HG03571 (cell line): ENCODE data around the gene SAP25.
"Not testable (repeated sequence)": the region's sequence is repeated elsewhere in the genome, so short reads cannot be mapped to it uniquely, and the experiment has no call there.

Experiments
- ATAC-seq: cut with Tn5 transposase; IDR thresholded peaks from one replicate; pipeline ENCODE4 v1.9.1; 2021; ENCODE audit not compliant: unreplicated experiment

SAP25 gene

DNA sequence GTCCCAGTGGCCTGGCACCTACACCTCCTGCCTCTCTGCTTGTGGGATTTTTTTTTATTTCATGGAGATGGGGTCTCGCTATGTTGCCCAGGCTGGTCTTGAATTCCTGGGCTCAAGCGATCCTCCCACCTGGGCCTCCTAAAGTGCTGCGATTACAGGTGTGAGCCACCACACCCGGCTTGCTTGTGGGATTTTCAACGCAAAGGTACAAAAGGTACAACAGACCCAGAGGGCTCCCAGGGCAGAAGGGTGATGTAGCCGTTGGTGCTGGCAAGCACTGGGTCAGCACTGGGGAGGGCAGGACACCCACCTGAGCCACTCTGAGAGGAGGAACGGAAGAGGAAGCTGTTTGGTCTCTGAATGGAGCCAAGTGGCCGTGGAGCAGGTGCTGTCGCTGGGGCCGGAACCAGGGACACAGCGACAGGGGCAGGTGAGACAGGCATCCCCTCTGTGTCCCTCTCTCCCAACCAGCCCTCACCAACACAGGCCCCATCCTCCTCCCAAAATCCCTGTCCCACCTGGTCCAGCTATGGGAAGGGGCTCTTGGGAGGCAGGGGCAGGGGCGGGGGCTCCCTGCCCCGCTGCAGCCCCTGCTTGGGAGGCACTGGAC lies 2.8 kb upstream of the SAP25 start:
- ATAC-seq: no peak

DNA sequence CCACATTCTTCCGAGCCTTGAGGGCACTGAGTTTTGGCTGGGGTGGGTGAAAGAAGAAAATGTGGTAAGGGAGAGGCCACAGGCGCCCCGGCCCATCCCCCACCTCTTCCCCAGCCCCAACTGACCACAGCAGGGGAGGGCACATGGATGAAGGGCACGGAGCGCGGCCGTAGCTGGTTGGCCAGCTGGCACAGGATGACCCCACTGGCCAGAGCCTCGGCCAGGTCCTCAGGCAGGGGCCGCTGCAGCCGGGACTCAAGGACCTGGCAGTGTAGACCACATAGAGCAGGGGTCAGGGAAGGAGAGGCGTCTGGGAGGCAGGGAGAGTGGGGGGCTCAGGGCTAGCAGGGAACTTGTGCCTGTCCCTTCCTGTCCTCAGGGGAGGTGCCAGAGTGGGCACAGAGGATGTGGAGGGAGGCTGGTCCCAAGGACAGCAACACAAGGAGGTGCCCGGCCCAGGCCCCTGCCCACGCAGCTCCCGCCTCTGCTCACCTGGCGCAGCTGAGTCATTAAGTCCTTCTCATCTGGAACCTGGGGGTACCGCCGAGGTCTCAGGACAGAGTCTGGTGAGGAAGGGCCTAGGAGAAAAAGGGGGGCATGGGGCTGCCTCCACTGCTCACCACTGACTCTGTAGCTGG lies 2.2 kb upstream of the SAP25 start:
- ATAC-seq: no peak

DNA sequence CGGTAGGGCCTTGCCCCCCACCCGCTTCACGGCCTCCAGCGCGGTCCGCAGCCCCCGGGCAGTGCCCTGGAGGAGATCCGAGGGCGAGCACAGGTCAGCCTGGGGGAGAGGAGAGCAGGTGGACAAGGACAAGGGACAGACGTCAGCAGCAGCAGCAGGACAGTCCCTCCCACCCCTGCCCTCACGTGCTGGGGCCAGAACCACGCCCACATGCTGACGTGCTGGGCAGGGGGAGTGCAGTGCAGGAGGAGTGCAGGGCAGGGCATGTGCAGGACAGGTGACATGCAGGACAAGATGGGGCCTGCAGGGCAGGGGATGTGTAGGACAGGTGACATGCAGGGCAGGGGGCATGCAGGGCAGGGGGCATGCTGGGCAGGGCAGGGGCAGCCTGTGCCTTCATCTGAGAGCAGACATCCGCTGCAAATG lies 1.5 kb upstream of the SAP25 start:
- no peak for ATAC-seq

DNA sequence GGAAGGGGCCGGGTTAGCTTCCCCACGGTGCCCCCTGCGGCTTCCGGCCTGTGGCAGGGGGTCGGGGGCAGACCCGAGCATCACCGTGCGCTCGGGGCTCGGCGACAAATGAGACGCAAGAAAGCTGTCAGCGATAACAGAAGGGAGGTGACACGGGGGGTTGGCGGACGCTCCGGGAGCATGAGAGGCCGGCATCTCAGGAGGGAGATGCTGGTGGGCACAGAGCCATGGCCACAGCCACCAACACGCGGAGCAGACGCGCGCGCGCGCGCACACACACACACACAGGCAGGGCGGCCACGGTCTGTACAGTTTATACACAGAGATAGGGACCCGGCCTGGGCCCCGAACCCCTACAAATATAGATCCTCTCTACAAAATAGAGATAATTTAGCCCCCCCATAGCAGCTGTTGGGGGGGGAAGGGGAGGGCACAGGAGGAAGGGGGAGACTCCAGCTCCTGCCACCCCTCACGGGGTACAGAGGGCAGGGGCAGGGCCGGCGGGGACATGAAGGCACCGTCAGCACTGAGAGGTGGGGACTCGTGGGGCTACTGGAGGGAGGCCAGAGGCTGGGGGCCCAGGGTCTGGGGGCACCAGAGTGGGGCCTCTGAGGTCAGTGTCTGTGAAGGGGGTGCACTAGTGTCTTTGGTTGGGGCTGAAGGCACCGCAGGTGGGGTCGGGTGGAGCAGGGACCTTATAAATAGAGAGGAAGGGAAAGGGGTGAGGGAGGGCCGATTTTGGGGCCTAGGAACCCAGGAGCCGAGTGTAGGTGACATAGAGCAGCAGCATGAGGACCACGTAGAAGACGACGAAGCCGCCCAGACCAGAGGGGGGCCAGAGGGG lies 884 bp upstream of the SAP25 start:
- no peak for ATAC-seq

DNA sequence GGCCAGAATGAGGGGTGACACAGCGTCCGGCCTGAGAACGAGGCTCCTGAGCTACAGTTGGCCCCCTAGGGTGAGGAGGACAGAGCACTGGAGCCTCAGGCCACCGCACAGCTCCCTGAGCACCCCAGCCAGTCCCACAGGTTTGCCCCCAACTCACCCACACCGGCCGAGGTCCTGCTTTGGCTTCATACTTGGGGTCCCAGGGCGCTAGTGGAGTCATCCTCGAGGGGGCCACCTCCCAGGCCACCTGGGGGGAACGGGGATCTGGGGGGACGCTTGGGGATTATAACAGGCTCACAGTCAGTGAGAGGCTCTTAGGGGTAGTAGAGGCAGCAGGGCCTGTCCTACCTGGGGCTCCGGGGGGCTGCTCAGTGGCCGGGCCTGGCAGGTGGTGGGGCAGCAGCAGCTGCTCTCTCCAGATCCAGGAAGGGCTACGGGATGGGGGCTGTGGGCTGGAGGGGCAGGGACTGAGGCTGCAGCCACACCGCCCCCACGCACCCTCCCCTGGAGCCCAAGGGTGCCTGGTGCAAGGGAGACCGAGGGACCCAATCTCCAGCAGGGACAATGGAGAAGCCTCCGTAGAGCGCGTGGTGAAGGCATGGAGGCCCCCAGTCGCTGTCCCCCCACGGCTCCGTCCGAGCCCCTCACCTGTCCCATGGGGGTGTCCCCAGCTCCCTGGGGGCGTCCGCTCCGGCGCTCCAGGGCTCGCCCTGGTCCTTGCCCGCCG lies 588 bp downstream of the SAP25 start:
- no peak for ATAC-seq

DNA sequence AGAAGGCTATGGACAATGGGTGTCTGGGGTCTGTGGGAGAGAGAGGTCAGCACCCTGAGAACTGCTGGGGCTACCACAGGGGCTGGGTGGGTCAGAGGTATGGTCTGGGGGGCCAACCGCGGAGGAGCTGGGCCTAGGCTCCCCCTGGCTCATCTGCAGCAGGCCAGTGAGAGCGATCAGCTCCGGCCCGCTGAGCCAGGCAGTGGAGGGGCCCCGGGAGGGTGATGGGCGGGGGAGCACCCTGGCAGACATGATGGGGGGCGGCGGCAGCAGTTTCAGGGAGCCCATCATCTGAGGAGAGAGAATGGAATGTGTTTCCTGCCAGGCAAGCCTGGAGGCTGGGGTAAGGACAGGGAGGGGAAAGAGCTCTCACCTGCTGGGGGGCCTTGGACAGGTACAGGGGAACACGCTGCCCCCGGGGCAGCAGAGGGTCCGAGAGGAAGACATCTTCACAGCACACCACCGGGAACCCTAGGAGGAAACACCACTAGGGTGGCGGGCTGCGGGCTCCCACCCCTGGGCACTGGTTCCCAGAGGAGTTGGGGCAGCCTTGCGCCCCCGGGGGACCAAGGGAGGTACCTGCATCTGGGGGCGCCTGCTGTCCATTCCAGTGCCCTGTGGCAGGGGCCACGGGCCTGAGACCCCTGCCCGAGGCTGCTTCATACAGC lies 1.3 kb downstream of the SAP25 start:
- no peak for ATAC-seq

DNA sequence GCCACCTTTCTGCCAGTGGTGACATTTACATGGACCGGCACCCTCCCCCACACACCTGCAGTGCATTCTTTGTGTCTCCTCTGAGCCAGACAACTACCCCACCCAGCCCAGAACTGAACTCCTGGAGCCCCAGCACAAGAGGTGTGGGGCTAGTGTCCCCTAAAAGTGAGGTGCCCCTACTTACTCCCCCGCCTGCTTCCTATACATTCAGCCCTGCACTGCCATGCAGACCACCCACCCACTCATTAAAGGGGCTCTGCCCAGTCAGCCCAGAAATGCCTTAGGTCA lies 1.9 kb downstream of the SAP25 start:
- no peak for ATAC-seq

DNA sequence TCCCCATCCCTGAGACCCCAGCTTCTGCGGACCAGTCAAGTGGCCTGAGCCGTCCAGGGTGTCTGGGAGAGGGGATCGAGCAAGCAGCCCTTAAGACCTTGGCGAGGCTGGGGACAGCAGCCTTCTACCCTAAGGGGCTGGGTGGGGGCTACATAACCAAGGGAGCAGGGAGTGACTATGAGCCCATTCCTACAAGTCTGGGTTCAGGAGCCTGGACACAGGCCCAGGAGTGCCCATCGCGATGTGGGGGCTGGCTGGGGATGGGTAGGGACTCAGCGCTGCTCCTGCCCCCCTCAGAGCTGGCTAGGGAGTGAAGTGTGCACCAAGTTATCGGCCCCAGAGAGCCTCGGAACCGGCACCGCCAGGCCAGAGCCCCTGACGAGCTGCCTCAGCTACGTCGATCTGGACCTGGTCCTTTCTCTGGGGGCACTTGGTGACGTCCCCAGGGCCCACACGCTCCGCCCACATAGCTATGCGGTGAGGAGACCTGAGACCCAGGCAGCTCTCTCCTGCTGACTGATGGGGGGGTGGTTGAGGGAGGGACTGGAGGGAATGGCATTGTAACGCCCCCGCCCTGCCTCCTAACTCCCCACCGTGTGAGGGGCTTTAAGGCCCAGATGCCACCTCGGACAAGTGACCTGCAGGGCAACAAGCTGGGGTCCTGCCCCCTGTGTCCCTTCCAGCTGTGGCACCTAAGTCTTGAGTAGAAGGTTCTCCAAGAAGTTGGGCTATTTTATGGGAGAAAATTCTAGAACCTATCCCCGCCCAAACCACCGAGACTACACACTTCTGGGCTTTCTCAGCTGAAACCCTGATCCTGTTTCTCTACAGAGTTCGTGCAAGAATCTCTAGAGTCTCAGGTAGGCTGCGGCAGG lies 2.5 kb downstream of the SAP25 start:
- ATAC-seq: no peak

DNA sequence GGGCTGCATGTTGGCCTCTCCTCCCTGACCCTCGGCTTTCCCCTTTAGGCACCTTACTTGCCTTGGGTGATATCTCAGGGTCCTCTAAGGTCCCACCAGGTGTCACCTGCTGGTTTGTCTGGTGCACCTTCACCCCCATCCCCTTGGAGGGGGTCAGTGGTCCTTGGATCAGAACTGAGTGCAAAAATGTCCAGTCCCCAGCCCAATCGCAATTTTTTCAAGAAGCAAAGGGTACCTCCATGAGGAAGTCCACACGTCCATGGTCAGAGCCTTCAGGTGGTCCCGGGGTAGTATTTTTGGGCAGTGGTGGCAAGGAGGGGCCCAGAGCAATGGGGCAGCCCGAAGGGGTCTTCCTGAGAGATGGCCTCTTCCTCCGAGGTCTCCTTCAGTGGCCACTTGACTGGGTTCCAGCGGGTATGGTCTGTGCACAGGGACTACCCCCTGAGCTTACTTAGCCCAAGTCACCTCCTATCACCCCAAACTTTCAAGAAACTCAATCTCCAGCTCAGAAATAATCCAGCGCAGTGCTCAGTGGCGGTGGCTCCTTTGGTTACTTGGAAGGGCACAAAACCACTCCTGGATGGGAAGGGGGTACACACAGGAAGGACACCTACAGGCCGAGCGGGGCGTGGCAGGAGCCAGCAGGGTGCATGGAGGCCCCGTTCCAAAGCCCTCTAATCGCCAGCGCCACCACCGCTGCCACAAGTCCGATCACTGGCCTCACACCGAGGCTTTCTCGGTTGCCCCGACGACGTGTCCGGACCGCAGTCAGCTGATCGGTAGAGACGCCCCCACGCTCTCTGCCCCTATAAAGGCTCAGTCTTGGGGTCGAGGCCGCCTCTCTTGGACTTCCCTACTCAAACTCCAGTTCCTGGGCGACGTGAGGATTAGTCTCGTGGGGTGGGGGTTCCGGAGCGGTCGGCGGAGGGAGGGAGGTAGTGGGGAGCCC lies 4.5 kb downstream of the SAP25 start:
- ATAC-seq: no peak

DNA sequence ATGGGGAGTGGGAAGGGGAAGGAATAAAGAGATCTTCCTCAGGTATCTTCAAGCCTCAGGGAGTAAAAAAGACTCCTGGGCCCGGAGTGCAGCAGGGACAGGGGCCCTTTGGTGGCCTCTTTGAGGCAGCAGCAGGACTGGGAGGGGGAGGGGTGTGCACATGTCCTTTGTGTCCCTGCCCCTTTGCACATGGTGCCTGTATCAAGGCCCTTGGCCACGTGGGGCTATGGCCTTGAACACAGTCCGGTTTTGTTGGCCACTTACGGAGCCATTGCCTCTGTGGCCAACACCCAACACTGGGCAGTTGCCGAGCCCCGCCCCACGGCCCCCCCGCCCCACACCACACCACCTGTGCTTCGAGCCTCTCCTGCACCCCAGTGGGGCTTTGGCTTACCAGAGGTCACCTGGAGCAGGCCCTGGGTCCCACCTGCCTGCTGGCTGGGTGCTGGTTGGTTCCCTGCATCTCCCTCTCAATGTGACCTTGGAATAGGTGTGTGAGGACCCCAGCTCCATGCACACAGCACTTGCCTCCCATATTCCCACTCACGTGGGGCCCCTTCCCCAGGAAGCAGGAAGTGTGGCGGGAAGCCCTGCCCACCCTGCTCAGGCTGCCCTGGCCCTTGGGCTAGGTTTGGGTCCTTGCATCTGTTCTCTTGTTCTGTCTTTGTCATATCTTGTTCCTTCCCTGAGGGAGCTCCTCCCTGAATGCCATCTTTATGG lies 5.4 kb downstream of the SAP25 start:
- ATAC-seq: no peak

DNA sequence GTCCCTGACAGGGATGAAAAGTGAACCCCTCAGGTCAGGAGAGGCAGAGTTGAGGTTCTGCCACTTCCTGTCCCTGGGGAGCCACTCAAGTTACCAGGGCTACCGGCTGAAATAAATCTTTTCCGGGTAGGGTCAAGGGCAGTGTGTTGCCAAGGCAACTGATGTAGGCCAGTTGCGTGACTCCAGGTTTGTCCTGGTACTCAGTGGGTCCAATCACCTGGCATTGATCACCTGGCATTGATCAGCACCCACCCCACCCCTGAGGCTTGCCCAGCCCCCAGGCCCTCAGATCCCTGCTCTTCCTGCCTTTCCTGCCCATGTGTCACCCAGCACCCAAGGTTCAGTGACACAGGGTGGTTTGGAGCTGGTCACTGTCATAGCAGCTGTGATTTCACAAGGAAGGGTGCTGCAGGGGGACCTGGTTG lies 5.9 kb downstream of the SAP25 start:
- no peak for ATAC-seq

DNA sequence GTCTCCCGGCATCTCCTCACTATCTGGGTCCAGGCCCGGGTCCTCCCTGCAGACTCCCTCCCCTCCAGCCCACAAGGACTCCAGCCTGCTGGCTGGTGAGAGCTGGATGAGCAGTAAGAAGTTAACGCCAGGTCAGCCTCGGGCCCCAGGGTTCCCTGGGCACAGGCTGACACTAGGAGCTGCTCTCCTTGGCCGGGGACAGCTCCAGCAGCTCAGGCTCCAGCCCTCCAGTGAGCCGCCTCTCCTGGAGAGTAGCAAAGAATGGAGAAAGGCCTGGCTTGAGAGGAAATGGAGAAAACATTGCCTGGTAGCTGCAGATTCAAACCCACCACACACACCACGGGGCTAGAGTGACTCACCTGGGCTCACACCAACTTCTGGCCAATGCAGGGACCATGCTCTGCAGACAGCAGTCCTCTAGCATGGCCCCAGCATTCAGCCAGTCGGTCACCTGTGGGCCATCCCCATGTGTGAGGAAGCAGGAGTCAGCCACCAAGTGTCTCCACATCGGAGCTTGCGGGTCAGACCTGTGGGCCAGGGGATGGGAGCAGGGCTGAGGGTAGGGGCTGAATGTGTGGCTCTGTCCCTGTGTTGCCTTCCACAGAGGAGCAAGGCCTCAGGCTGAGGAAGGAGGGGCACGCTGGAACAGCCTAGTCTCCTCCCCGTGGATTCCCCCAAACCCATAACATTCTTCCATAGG lies 6.5 kb downstream of the SAP25 start:
- ATAC-seq: no peak

DNA sequence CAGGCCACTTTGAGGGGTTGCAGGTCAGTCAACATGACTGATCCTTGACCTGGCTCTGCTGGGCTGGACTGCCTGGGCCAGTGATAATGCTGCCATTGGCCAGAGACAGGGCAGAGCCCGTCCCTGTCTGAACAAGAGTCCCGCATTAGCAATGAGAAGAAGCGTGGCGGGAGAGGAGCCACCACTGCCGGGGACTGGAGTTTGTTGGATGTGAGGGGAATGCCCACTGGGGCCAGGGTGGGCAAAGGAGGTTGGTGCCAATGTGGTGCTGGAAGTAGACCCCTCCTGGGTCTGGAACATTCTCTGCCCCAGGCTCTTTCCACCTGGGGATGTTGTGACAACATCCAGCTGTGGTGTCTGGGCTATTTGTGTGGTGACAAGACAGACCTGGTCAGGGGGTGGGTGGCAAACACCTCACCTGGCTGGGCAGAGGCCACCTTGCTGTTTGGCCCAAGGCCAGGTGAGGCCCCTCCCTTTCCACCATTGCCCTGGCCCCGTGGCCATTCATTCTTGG lies 7.6 kb downstream of the SAP25 start:
- no peak for ATAC-seq

DNA sequence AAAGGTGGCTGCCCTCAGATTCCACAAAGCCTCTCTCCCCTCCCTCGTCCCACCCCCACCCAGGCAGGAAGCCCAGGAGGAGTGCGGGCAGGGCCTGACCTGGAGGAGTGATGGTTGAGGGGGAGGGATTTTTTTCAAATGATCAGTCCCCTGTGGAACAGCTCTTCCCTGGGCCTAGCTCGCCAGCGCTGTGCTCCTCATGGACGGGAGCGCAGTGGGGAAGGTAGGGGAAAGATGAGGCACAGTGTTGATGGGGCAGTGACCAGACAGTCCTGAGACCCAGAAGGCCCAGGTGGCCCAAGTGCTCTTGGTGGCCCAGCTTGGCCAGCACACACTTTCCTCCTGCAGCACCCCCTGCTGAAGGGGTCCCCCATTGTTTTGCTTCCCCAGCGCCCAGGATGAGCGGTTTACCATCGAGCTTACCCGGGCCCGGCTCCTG lies 8.5 kb downstream of the SAP25 start:
- ATAC-seq: no peak

DNA sequence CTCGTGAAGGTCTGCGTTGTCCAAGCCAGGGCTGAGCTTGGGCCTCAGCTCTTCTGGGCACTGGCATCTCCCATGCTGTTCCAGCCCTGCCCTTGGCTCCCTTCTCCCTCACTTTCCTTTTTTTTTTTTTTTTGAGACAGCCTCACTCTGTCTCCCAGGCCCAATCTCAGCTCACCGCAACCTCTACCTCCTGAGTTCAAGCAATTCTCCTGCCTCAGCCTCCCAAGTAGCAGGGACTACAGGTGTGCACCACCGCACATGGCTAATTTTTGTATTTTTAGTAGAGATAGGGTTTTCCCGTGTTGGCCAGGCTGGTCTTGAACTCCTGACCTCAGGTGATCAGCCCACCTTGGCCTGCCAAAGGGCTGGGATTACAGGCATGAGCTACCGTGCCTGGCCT lies 9.3 kb downstream of the SAP25 start:
- not testable (repeated sequence) for ATAC-seq

DNA sequence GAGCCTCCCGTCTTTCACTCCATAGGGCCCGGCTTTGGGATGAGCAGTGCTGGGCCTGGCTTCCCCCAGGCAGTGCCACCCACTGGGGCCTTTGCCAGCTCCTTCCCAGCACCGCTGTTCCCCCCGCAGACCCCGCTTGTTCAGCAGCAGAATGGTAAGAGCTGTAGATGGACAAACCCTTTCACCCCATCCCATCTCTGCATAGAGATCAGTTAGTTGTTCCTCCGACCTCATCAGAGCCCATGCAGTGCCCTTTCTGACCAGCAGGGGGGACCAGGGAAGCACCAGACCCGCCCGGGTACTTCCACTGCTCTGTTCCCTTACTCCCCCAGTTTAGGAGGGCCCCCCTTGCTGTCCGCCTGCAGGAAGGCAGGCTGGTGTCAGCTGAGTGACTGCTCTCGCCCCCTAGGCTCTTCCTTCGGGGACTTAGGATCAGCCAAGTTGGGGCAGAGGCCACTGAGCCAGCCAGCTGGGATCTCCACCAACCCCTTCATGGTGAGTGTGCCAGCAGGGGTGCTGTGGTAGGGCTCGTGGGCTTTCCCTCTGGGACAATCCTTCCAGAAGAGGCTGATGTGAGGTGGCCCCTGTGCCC lies 9.8 kb downstream of the SAP25 start:
- ATAC-seq: no peak

DNA sequence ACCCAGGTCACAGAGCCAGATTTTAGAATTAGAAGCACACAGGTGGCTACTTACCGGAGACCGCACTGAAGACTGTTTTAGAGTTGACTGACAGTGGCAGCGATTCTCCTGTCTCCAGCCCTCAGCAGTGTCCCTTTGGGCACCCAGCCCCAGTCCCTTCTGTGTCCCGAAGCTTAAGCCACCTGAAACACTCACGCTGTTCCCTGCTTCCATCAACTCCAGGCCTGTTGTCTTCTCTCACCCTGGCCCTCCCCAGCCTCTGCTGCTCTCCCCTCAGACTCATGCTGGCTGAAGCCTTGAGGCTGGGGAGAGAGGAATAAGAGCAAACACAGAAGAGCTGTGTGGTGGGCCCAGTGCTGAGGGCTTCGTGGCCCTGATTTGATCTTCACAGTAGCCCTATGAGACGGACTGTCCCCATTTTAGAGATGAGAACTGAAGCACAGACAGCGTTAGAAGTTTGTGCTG lies 10.6 kb downstream of the SAP25 start:
- no peak for ATAC-seq
